HCT116 (cell line): ENCODE data around the gene GRIP2. TPM values are rescaled to one million over a fixed set of nuclear protein-coding genes. Genes with fewer than 3 reads are reported as not detected.

Experiments
- ATAC-seq: fragments of 200-7000 bp; cut with Tn5 transposase; 2 replicates; pipeline ENCODE4 v1.9.1; 2020; ENCODE audit warnings: mild to moderate bottlenecking, moderate library complexity
- BruUV-seq: library from RNA; stranded (reverse); fragments of 400-500 nt; replicated peaks from 2 replicates; lab custom pipeline; 2021; lab: Mats Ljungman, UMichigan
- CTCF ChIA-PET: fragments of 300-600 bp; sonication (Branson Sonifier 250); formaldehyde crosslinking; loops from one replicate; lab custom pipeline; 2021; ENCODE audit warnings: antibody characterized with exemption; lab: Charles Lee
- POLR2A ChIA-PET: fragments of 300-600, 350-600 bp; sonication (Branson Sonifier 250); formaldehyde crosslinking; loops from one replicate; lab custom pipeline; 2021; ENCODE audit warnings: antibody characterized with exemption; lab: Charles Lee
- RAD21 ChIA-PET, 2 experiments: fragments of 300-600 bp; sonication (Branson Sonifier 250); formaldehyde crosslinking; loops; one replicate each; lab custom pipeline; 2023; ENCODE audit warnings: low total read pairs in 2 of 2; ENCODE audit not compliant: uncharacterized antibody in 2 of 2, unreplicated experiment in 2 of 2, low non-redundant PET in 1 of 2; lab: Charles Lee
- DNase-seq: peaks from one replicate; pipeline ENCODE4 v3.0.0-alpha.2; 2010; ENCODE audit warnings: low read depth, low spot score
- H2AFZ ChIP-seq: fragments of 200-600 bp; shearing (Covaris generic), sonication (generic); 2 replicates; pipeline ENCODE4 v1.6.1; 2017; ENCODE audit warnings: low read depth, mixed run types, mixed read lengths, antibody characterized with exemption, low read length; ENCODE audit not compliant: poor library complexity, severe bottlenecking
- H3K27ac ChIP-seq: 2 replicates; pipeline ENCODE4 v1.5.1; 2012; ENCODE audit warnings: low read depth, low read length
- H3K27me3 ChIP-seq: fragments of 200-600 bp; sonication (generic); 2 replicates; pipeline ENCODE4 v1.6.1; 2016; ENCODE audit warnings: mixed run types, low read length, mixed read lengths; ENCODE audit not compliant: insufficient read depth
- H3K36me3 ChIP-seq, 2 experiments: fragments of 200-500 bp in 1 of 2; fragments of 200-600 bp in 1 of 2; sonication (Bioruptor generic) in 1 of 2; sonication (generic) in 1 of 2; 2 replicates each; pipeline versions ENCODE4 v1.5.1 to v1.6.1; 2014 to 2016; ENCODE audit warnings: low read length in 2 of 2, inconsistent platforms in 1 of 2, mixed read lengths in 1 of 2, mixed run types in 1 of 2; ENCODE audit not compliant: insufficient read depth in 2 of 2, control insufficient read depth in 1 of 2
- H3K4me1 ChIP-seq, 2 experiments: fragments of 200-600 bp in 1 of 2; sonication (generic) in 1 of 2; 2 replicates each; pipeline versions ENCODE4 v1.5.1 to v1.6.1; 2012 to 2017; ENCODE audit warnings: low read length in 2 of 2, inconsistent platforms in 1 of 2, mild to moderate bottlenecking in 1 of 2, mixed read lengths in 1 of 2, mixed run types in 1 of 2, moderate library complexity in 1 of 2; ENCODE audit not compliant: insufficient read depth in 2 of 2, control insufficient read depth in 1 of 2
- H3K4me2 ChIP-seq: fragments of 200-600 bp; sonication (generic); 2 replicates; pipeline ENCODE4 v1.6.1; 2017; ENCODE audit warnings: mixed run types, low read length, mixed read lengths
- H3K4me3 ChIP-seq, 2 experiments: fragments of 200-600 bp in 1 of 2; sonication (generic) in 1 of 2; replicated peaks in 1 of 2; 2 replicates each; pipeline ENCODE4 v1.5.1; 2011 to 2016; ENCODE audit warnings: low read length in 2 of 2, control low read depth in 1 of 2, low read depth in 1 of 2, mild to moderate bottlenecking in 1 of 2, mixed read lengths in 1 of 2, mixed run types in 1 of 2
- H3K79me2 ChIP-seq: fragments of 200-600 bp; sonication (generic); 2 replicates; pipeline ENCODE4 v1.6.1; 2017; ENCODE audit warnings: mild to moderate bottlenecking, mixed run types, low read length, moderate library complexity, mixed read lengths; ENCODE audit not compliant: insufficient read depth
- H3K9ac ChIP-seq: fragments of 200-600 bp; sonication (generic); 2 replicates; pipeline ENCODE4 v1.6.1; 2016; ENCODE audit warnings: low read length, mixed read lengths
- H3K9me2 ChIP-seq: fragments of 200-600 bp; sonication (generic), shearing (Covaris generic); 2 replicates; pipeline ENCODE4 v1.6.1; 2017; ENCODE audit warnings: mixed run types, mild to moderate bottlenecking, moderate library complexity; ENCODE audit not compliant: insufficient read depth
- H3K9me3 ChIP-seq, 2 experiments: fragments of 200-500 bp in 1 of 2; fragments of 200-600 bp in 1 of 2; sonication (Bioruptor generic) in 1 of 2; sonication (generic) in 1 of 2; 2 replicates each; pipeline ENCODE4 v1.6.1; 2014 to 2017; ENCODE audit warnings: low read length in 2 of 2, mixed read lengths in 2 of 2, inconsistent platforms in 1 of 2, low read depth in 1 of 2, mild to moderate bottlenecking in 1 of 2, mixed run types in 1 of 2, moderate library complexity in 1 of 2; ENCODE audit not compliant: control insufficient read depth in 1 of 2, insufficient read depth in 1 of 2
- H4K20me1 ChIP-seq: fragments of 200-600 bp; sonication (generic), shearing (Covaris generic); 2 replicates; pipeline ENCODE4 v1.6.1; 2017; ENCODE audit warnings: mixed run types, mild to moderate bottlenecking, moderate library complexity; ENCODE audit not compliant: insufficient read depth
- CBX3 ChIP-seq: IDR thresholded peaks from 2 replicates; pipeline ENCODE4 v1.6.1; 2012; ENCODE audit warnings: low read depth
- CEBPB ChIP-seq: IDR thresholded peaks from 2 replicates; pipeline ENCODE4 v1.6.1; 2012; ENCODE audit warnings: low read depth
- ELF1 ChIP-seq: IDR thresholded peaks from 2 replicates; pipeline ENCODE4 v1.6.1; 2012; ENCODE audit warnings: low read depth, borderline replicate concordance
- EZH2 ChIP-seq: fragments of 200-600 bp; sonication (generic); IDR thresholded peaks from 2 replicates; pipeline ENCODE4 v1.6.1; 2017; ENCODE audit warnings: antibody characterized with exemption, mixed run types
- EZH2phosphoT487 ChIP-seq: fragments of 200-600 bp; IDR thresholded peaks from 2 replicates; pipeline ENCODE4 v1.6.1; 2018; ENCODE audit warnings: antibody characterized with exemption, borderline replicate concordance
- FOSL1 ChIP-seq: IDR thresholded peaks from 2 replicates; pipeline ENCODE4 v1.6.1; 2012; ENCODE audit warnings: low read depth
- JUND ChIP-seq: IDR thresholded peaks from 2 replicates; pipeline ENCODE4 v1.6.1; 2012
- POLR2AphosphoS5 ChIP-seq: IDR thresholded peaks from 2 replicates; pipeline ENCODE4 v1.6.1; 2011; ENCODE audit warnings: mild to moderate bottlenecking, low read depth, low read length, moderate library complexity
- RAD21 ChIP-seq: IDR thresholded peaks from 2 replicates; pipeline ENCODE4 v1.6.1; 2012; ENCODE audit warnings: low read depth, mild to moderate bottlenecking
- REST ChIP-seq: IDR thresholded peaks from 2 replicates; pipeline ENCODE4 v1.6.1; 2012; ENCODE audit warnings: low read depth
- SIN3A ChIP-seq: IDR thresholded peaks from 2 replicates; pipeline ENCODE4 v1.6.1; 2012; ENCODE audit warnings: low read depth
- SRF ChIP-seq: IDR thresholded peaks from 2 replicates; pipeline ENCODE4 v1.6.1; 2012; ENCODE audit warnings: low read depth
- TCF7L2 ChIP-seq: IDR thresholded peaks from 2 replicates; pipeline ENCODE4 v1.7.0; 2011; ENCODE audit warnings: borderline replicate concordance, inconsistent platforms; ENCODE audit not compliant: insufficient read depth, insufficient read length; ENCODE audit errors: extremely low read depth
- YY1 ChIP-seq: IDR thresholded peaks from 2 replicates; pipeline ENCODE4 v1.6.1; 2011; ENCODE audit warnings: low read length, low read depth, moderate library complexity, mild to moderate bottlenecking; ENCODE audit not compliant: insufficient replicate concordance; ENCODE audit errors: extremely low read depth
- ZBTB33 ChIP-seq: IDR thresholded peaks from 2 replicates; pipeline ENCODE4 v1.6.1; 2011; ENCODE audit warnings: mild to moderate bottlenecking, low read length, moderate library complexity; ENCODE audit not compliant: insufficient replicate concordance; ENCODE audit errors: extremely low read depth
- ZFX ChIP-seq: fragments of 450-650 bp; IDR thresholded peaks from 2 replicates; pipeline ENCODE4 v1.6.1; 2017
- ZNF274 ChIP-seq: fragments of 200-500 bp; sonication (Bioruptor generic); IDR thresholded peaks from 2 replicates; pipeline ENCODE4 v1.6.1; 2014; ENCODE audit warnings: mild to moderate bottlenecking, low read depth, low read length, inconsistent platforms
- intact Hi-C: fragments of 100-400 bp; cut with micrococcal nuclease; formaldehyde crosslinking; loops from 2 replicates; pipeline ENCODE4 v1.10.0; 2022
- total RNA-seq: library from RNA; stranded (reverse); gene quantifications from one replicate; pipeline ENCODE4 v1.2.1, GENCODE V29; 2021; ENCODE audit not compliant: unreplicated experiment
- TF ChIP-seq, protein P1 (sequence below), 3 experiments: fragments of 200-600 bp in 1 of 3; sonication (generic) in 1 of 3; IDR thresholded peaks in 2 of 3; conservative IDR thresholded peaks in 1 of 3; 2 replicates each; pipeline ENCODE4 v1.5.1; 2012 to 2017; ENCODE audit warnings: low read depth in 2 of 3, low read length in 2 of 3, antibody characterized with exemption in 1 of 3, borderline replicate concordance in 1 of 3, control low read depth in 1 of 3, mild to moderate bottlenecking in 1 of 3, mixed read lengths in 1 of 3, mixed run types in 1 of 3, moderate library complexity in 1 of 3; ENCODE audit not compliant: insufficient read depth in 1 of 3
- TF ChIP-seq, protein P2 (sequence below): IDR thresholded peaks from 2 replicates; pipeline ENCODE4 v1.6.1; 2012
- TF ChIP-seq, protein P3 (sequence below): IDR thresholded peaks from 2 replicates; pipeline ENCODE4 v1.6.1; 2012

Gene GRIP2
- total RNA-seq, 1 experiment from 2014 or later = 0.34 TPM

DNA sequence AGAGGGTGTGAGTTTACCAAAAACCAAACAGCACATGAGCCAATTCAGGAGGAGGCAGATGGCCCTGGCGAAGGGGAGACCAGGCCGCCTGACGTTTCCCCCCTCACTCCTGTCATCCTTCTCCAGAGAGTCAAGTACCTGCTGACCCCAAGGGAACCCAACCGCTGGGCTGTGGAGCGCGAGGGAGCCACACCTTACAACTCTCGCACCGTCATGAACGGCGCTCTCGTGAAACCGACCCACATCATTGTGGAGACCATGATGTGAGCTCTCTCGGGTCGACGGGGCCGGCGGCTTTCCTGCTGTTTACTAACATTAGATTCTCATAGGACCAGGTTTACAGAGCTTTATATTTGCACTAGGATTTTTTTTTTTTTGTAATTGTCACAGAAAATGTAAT, 55.4 kb downstream of the GRIP2 start:
- Histone ChIP-seq H3K27ac (no peak overlapping the region), H3K4me2 (no peak overlapping the region), H3K9ac (no peak overlapping the region), H3K27me3 (no peaks in the 10 kb centered on the region), H3K4me1 (no peaks in the 10 kb centered on the region), H3K4me3 (no peak overlapping the region), H2AFZ (no peak overlapping the region), H3K36me3 (peaks cover 11 to 25% of the 10 kb centered on the region in 2 experiments; a peak in 3 of 4 replicates), H3K9me3 (no peaks in the 10 kb centered on the region), H3K79me2 (no peaks in the 10 kb centered on the region), H3K9me2 (no peaks in the 10 kb centered on the region), H4K20me1 (no peaks in the 10 kb centered on the region)
- no TSS peak for BruUV-seq
- ChIA-PET POLR2A (no interaction called here), RAD21 (no interaction called here), CTCF (no interaction called here)
- DNase-seq (no peak), ATAC-seq (no peak)
- TF ChIP-seq CBX3 (no peak), FOSL1 (no peak), RAD21 (no peak), POLR2AphosphoS5 (no peak), REST (no peak), CEBPB (no peak), ZNF274 (no peak), ZBTB33 (no peak), ELF1 (no peak), SIN3A (no peak), TCF7L2 (no peak), YY1 (no peak), EZH2 (no peak), EZH2phosphoT487 (no peak), ZFX (no peak), SRF (no peak), JUND (no peak)
- TF ChIP-seq, protein P1, sequence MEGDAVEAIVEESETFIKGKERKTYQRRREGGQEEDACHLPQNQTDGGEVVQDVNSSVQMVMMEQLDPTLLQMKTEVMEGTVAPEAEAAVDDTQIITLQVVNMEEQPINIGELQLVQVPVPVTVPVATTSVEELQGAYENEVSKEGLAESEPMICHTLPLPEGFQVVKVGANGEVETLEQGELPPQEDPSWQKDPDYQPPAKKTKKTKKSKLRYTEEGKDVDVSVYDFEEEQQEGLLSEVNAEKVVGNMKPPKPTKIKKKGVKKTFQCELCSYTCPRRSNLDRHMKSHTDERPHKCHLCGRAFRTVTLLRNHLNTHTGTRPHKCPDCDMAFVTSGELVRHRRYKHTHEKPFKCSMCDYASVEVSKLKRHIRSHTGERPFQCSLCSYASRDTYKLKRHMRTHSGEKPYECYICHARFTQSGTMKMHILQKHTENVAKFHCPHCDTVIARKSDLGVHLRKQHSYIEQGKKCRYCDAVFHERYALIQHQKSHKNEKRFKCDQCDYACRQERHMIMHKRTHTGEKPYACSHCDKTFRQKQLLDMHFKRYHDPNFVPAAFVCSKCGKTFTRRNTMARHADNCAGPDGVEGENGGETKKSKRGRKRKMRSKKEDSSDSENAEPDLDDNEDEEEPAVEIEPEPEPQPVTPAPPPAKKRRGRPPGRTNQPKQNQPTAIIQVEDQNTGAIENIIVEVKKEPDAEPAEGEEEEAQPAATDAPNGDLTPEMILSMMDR (IDR thresholded peaks at IDR 0.05 in 2 of 3, conservative IDR thresholded peaks at IDR 0.05 in 1 of 3; ENCODE audit: borderline replicate concordance in 1 of 3, insufficient read depth in 1 of 3, low read depth in 2 of 3, low read length in 2 of 3) = no peak
- TF ChIP-seq, protein P2, sequence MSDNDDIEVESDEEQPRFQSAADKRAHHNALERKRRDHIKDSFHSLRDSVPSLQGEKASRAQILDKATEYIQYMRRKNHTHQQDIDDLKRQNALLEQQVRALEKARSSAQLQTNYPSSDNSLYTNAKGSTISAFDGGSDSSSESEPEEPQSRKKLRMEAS = no peak
- TF ChIP-seq, protein P3, sequence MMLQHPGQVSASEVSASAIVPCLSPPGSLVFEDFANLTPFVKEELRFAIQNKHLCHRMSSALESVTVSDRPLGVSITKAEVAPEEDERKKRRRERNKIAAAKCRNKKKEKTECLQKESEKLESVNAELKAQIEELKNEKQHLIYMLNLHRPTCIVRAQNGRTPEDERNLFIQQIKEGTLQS = no peak
- intact Hi-C loops = no loop called here
